ENCODE measurements around the gene FIGNL2. TPM values are rescaled to one million over a fixed set of nuclear protein-coding genes. Genes with fewer than 3 reads are reported as not detected.

FIGNL2 gene
- total and polyA plus RNA-seq, 7 donors, result 0.01 to 0.20 (median 0.17) TPM

DNA sequence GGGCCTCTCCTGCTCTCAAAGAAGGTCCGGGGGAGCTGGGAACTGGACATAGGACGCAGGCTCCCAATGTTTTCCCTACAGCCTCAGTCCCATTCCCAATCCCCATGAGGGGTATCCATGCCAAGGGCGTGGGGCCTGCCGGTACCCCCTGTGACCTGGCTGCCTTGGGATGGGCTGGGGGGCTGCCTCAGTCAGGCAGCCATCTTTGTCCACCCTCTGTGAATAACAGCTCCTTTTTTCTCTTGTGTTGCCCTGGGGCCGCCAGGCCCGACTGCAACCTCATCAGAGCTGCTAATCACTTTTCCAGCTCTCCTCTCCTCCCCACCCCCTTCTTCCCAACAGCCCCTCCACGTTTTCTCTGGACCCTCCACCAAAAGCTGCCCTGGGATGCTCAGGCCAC is 11.2 kb downstream of the FIGNL2 start:
- peaks cover 0 to 12% (median 1%) of the 10 kb centered on the region in 3 donors for H3K27me3 ChIP-seq (ENCODE audit: insufficient read depth in 3 of 3, low read length in 2 of 3)
- H3K4me3 ChIP-seq, result no peak overlapping the region
- ATAC-seq (no peak), DNase-seq (no peak)
- TF ChIP-seq CTCF (IDR thresholded peaks at IDR 0.05), result no peak
- intact Hi-C loops (cut with DNase I), result no loop called here
- no peak overlapping the region for H3K27ac ChIP-seq
- H3K36me3 ChIP-seq (ENCODE audit: insufficient read depth in 1 of 2, low read depth in 1 of 2), result no peaks in the 10 kb centered on the region
- no peaks in the 10 kb centered on the region for H3K9me3 ChIP-seq
- no peaks in the 10 kb centered on the region for H3K4me1 ChIP-seq
- WGBS, 3 donors, result 65 to 80% (median 71%) methylated on average over 7 of the region's 7 CpGs

GRCh38 chr12:51836827-51837173 is 11.7 kb downstream of the FIGNL2 start:
- H3K9me3 ChIP-seq, result no peaks in the 10 kb centered on the region
- 76 to 85% (median 83%) methylated on average over 5 to 6 of the region's 6 CpGs for WGBS, 3 donors
- no peaks in the 10 kb centered on the region for H3K4me1 ChIP-seq
- H3K4me3 ChIP-seq, result no peak overlapping the region
- H3K27me3 ChIP-seq (ENCODE audit: insufficient read depth in 3 of 3, low read length in 2 of 3), result peaks cover 0 to 17% (median 1%) of the 10 kb centered on the region in 3 donors
- no peak overlapping the region for H3K27ac ChIP-seq
- no peak for DNase-seq
- no peaks in the 10 kb centered on the region for H3K36me3 ChIP-seq (ENCODE audit: insufficient read depth in 1 of 2, low read depth in 1 of 2)
- ATAC-seq, result no peak
- intact Hi-C loops (cut with DNase I), result no loop called here
- no peak for TF ChIP-seq CTCF (IDR thresholded peaks at IDR 0.05)

- Histone ChIP-seq H3K9me3 (no peaks in the 10 kb centered on the region), H3K36me3 (ENCODE audit: insufficient read depth in 1 of 2, low read depth in 1 of 2) (no peaks in the 10 kb centered on the region), H3K4me3 (no peak overlapping the region), H3K27ac (no peak overlapping the region), H3K27me3 (ENCODE audit: insufficient read depth in 3 of 3, low read length in 2 of 3) (peaks cover 0 to 17% (median 1%) of the 10 kb centered on the region in 3 donors), H3K4me1 (no peaks in the 10 kb centered on the region)
- WGBS, 3 donors, result 60 to 71% (median 62%) methylated on average over 11 to 13 of the region's 13 CpGs
- TF ChIP-seq CTCF (IDR thresholded peaks at IDR 0.05), result no peak
- intact Hi-C loops (cut with DNase I), result no loop called here
- DNase-seq (no peak), ATAC-seq (no peak)
Observed at GRCh38 chr12:51836041-51836826, 12.3 kb downstream of the FIGNL2 start.

DNA sequence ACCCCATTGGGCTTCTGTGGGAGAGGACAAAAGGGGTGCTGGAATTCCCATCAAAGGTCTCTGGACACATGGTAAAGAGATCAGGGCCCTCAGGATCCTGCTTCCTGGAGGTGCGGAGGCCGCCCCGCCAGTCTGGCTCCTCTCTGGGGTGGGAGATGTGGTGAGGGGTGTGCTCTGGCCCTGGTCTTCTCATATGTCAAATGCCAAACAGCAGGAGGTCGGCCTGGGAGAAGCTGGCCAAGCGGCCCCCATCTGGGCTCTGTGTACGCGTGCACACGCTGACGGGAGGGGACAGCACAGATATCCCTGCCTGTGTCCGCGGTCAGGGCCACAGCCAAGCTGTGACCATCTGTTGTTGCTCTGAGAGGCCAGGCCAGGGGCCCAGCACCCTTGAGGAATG is 14.1 kb downstream of the FIGNL2 start:
- Histone ChIP-seq H3K4me1 (no peaks in the 10 kb centered on the region), H3K36me3 (ENCODE audit: insufficient read depth in 1 of 2, low read depth in 1 of 2) (no peaks in the 10 kb centered on the region), H3K9me3 (no peaks in the 10 kb centered on the region), H3K27ac (no peak overlapping the region), H3K27me3 (ENCODE audit: insufficient read depth in 3 of 3, low read length in 2 of 3) (peaks cover 0 to 17% (median 1%) of the 10 kb centered on the region in 3 donors), H3K4me3 (no peak overlapping the region)
- intact Hi-C loops (cut with DNase I), result no loop called here
- TF ChIP-seq CTCF (IDR thresholded peaks at IDR 0.05), result no peak
- 26 to 39% (median 36%) methylated on average over 11 of the region's 11 CpGs for WGBS, 3 donors
- no peak for DNase-seq
- no peak for ATAC-seq

Data from psoas muscle (tissue), 8 donors.